HTR-8/SVneo (cell line): ENCODE results near the gene PLEKHG4B.
"Not testable (repeated sequence)": the region's sequence is repeated elsewhere in the genome, so short reads cannot be mapped to it uniquely, and the experiment has no call there.

ENCODE experiments used
- DNase-seq: peaks from one replicate; pipeline ENCODE4 v3.0.0; 2011; ENCODE audit warnings: low spot score, mixed read lengths; ENCODE audit not compliant: insufficient read length
- FAIRE-seq: peaks from 2 replicates; lab custom pipeline; 2011; peaks lifted over from hg19 to GRCh38; lab: Jason Lieb, UNC

PLEKHG4B gene

GRCh38 chr5:153256-153655 lies 61.3 kb downstream of the PLEKHG4B start:
- FAIRE-seq: peak; percentile 49
- no peak for DNase-seq

- DNase-seq (no peak), FAIRE-seq (no peak)
Measured at GRCh38 chr5:154236-154635, 62.3 kb downstream of the PLEKHG4B start.

- DNase-seq (no peak), FAIRE-seq (peak; percentile 69)
Measured at GRCh38 chr5:154826-155225, 62.9 kb downstream of the PLEKHG4B start.

GRCh38 chr5:155651-156410 lies 63.9 kb downstream of the PLEKHG4B start:
- FAIRE-seq (peak; percentile 33), DNase-seq (no peak)

- FAIRE-seq (no peak), DNase-seq (no peak)
Measured at GRCh38 chr5:156411-157072, 64.6 kb downstream of the PLEKHG4B start.

- DNase-seq (no peak), FAIRE-seq (no peak)
Measured at GRCh38 chr5:157126-157715, 65.3 kb downstream of the PLEKHG4B start.

- no peak for DNase-seq
- FAIRE-seq: peak; percentile 4
Measured at GRCh38 chr5:157801-158200, 65.8 kb downstream of the PLEKHG4B start.

- peak; percentile 91 for FAIRE-seq
- no peak for DNase-seq
Measured at GRCh38 chr5:158807-159447, 67.0 kb downstream of the PLEKHG4B start.

- FAIRE-seq: no peak
- no peak for DNase-seq
Measured at GRCh38 chr5:159448-160172, 67.6 kb downstream of the PLEKHG4B start.

GRCh38 chr5:160173-160510 lies 68.2 kb downstream of the PLEKHG4B start:
- no peak for DNase-seq

GRCh38 chr5:160921-161802 lies 69.2 kb downstream of the PLEKHG4B start:
- FAIRE-seq: no peak
- no peak for DNase-seq

More at GRCh38 chr5:160173-160510, 68.2 kb downstream of the PLEKHG4B start:
- no peak for FAIRE-seq

GRCh38 chr5:161803-162110 lies 69.8 kb downstream of the PLEKHG4B start:
- DNase-seq: no peak
- no peak for FAIRE-seq

GRCh38 chr5:162190-162564 lies 70.2 kb downstream of the PLEKHG4B start:
- no peak for FAIRE-seq
- DNase-seq: no peak

- DNase-seq (no peak), FAIRE-seq (no peak)
Measured at GRCh38 chr5:162565-163337, 70.8 kb downstream of the PLEKHG4B start.

- DNase-seq: no peak
- FAIRE-seq: no peak
Measured at GRCh38 chr5:163338-163620, 71.3 kb downstream of the PLEKHG4B start.

GRCh38 chr5:163841-164240 lies 71.9 kb downstream of the PLEKHG4B start:
- DNase-seq (no peak), FAIRE-seq (no peak)

- FAIRE-seq (peak; percentile 57), DNase-seq (no peak)
Measured at GRCh38 chr5:164244-164643, 72.3 kb downstream of the PLEKHG4B start.

- FAIRE-seq: not testable (repeated sequence)
Measured at GRCh38 chr5:164783-165182, 72.8 kb downstream of the PLEKHG4B start.

More at GRCh38 chr5:164783-165182, 72.8 kb downstream of the PLEKHG4B start:
- DNase-seq: not testable (repeated sequence)
